ENCODE data around the gene ANKRD18B.

- TF ChIP-seq CTCF (IDR thresholded peaks at IDR 0.05; ENCODE audit: poor library complexity, severe bottlenecking) (no peak), EP300 (conservative IDR thresholded peaks at IDR 0.05; ENCODE audit: poor library complexity, severe bottlenecking) (no peak), POLR2AphosphoS5 (IDR thresholded peaks at IDR 0.05) (no peak), SMC3 (conservative IDR thresholded peaks at IDR 0.05; ENCODE audit: poor library complexity) (no peak), EZH2 (IDR thresholded peaks at IDR 0.05; ENCODE audit: borderline replicate concordance, insufficient read depth, low read length, poor library complexity, severe bottlenecking) (peak; percentile 20), RAD21 (conservative IDR thresholded peaks at IDR 0.05) (no peak), TAF1 (IDR thresholded peaks at IDR 0.05; ENCODE audit: low read depth) (no peak)
Observed at GRCh38 chr9:33524306-33524947, 376 bp downstream of the ANKRD18B start.
